Gastroesophageal sphincter (tissue), 3 donors: Measurements from ENCODE around the gene AXIN1.

Experiments
- CTCF ChIP-seq, 4 experiments: fragments of 200-600 bp in 2 of 4; fragments of 450-650 bp in 2 of 4; sonication (generic) in 1 of 4; IDR thresholded peaks; one replicate each; pipeline ENCODE4 v1.5.1; 2017 to 2019; ENCODE audit warnings: antibody characterized with exemption in 4 of 4, mild to moderate bottlenecking in 2 of 4, moderate library complexity in 2 of 4
- EP300 ChIP-seq: sonication (generic); formaldehyde crosslinking; IDR thresholded peaks from one replicate; pipeline ENCODE4 v1.6.1; 2017; ENCODE audit warnings: antibody characterized with exemption, mild to moderate bottlenecking

- TF ChIP-seq CTCF (IDR thresholded peaks at IDR 0.05) (peak in 3 of 4 experiments; percentile 68 to 80 (median 76)), EP300 (no peak)
These were observed 9.6 kb upstream of the AXIN1 start for GRCh38 chr16:361872-362701.
